ENCODE measurements around the gene LRRC51. TPM values are rescaled to one million over a fixed set of nuclear protein-coding genes. Genes with fewer than 3 reads are reported as not detected.

Gene LRRC51
- total and polyA plus RNA-seq, 8 donors = 6.7 to 29.7 (median 21.2) TPM

GRCh38 chr11:72069787-72070251 is 10.8 kb upstream of the LRRC51 start:
- Histone ChIP-seq H3K9me3 (no peaks in the 10 kb centered on the region), H3K36me3 (peaks cover 0 to 10% of the 10 kb centered on the region in 2 donors), H3K4me1 (peaks cover 32 to 76% of the 10 kb centered on the region in 2 donors), H3K27me3 (no peaks in the 10 kb centered on the region), H3K4me3 (peak overlapping the region in 1 of 2 donors; percentile 30), H3K27ac (peak overlapping the region; percentile 84 to 91)
- ATAC-seq = peak; percentile 98
- peak in 3 of 4 donors; percentile 54 to 92 (median 90) for DNase-seq
- intact Hi-C loops (cut with DNase I) = no loop called here
- TF ChIP-seq CTCF (IDR thresholded peaks at IDR 0.05) = no peak

GRCh38 chr11:72070491-72070890 is 10.2 kb upstream of the LRRC51 start:
- H3K4me3 ChIP-seq = no peak overlapping the region
- DNase-seq (no peak), ATAC-seq (no peak)
- peak overlapping the region; percentile 84 to 91 for H3K27ac ChIP-seq
- H3K27me3 ChIP-seq = no peaks in the 10 kb centered on the region
- peaks cover 32 to 83% of the 10 kb centered on the region in 2 donors for H3K4me1 ChIP-seq
- TF ChIP-seq CTCF (IDR thresholded peaks at IDR 0.05) = no peak
- intact Hi-C loops (cut with DNase I) = no loop called here
- peaks cover 0 to 10% of the 10 kb centered on the region in 2 donors for H3K36me3 ChIP-seq
- no peaks in the 10 kb centered on the region for H3K9me3 ChIP-seq

- DNase-seq (peak in 1 of 4 donors; percentile 29), ATAC-seq (peak; percentile 49)
- no peaks in the 10 kb centered on the region for H3K9me3 ChIP-seq
- H3K4me1 ChIP-seq = peaks cover 27 to 79% of the 10 kb centered on the region in 2 donors
- no peak for TF ChIP-seq CTCF (IDR thresholded peaks at IDR 0.05)
- H3K27me3 ChIP-seq = no peaks in the 10 kb centered on the region
- H3K4me3 ChIP-seq = no peak overlapping the region
- peak overlapping the region; percentile 66 to 73 for H3K27ac ChIP-seq
- peaks cover 0 to 10% of the 10 kb centered on the region in 2 donors for H3K36me3 ChIP-seq
- intact Hi-C loops (cut with DNase I) = no loop called here
These were observed 8.3 kb upstream of the LRRC51 start for GRCh38 chr11:72072348-72072747.

- DNase-seq (no peak), ATAC-seq (no peak)
- TF ChIP-seq CTCF (IDR thresholded peaks at IDR 0.05) = no peak
- Histone ChIP-seq H3K27me3 (no peaks in the 10 kb centered on the region), H3K27ac (peak overlapping the region in 1 of 2 donors; percentile 67), H3K9me3 (no peaks in the 10 kb centered on the region), H3K36me3 (no peaks in the 10 kb centered on the region), H3K4me3 (no peak overlapping the region), H3K4me1 (peaks cover 14 to 69% of the 10 kb centered on the region in 2 donors)
- intact Hi-C loops (cut with DNase I) = no loop called here
These were observed 5.5 kb upstream of the LRRC51 start for GRCh38 chr11:72075109-72075508.

GRCh38 chr11:72075756-72076155 is 4.9 kb upstream of the LRRC51 start:
- DNase-seq = no peak
- peaks cover 8 to 63% of the 10 kb centered on the region in 2 donors for H3K4me1 ChIP-seq
- no peak for TF ChIP-seq CTCF (IDR thresholded peaks at IDR 0.05)
- no peak for ATAC-seq
- peak overlapping the region in 1 of 2 donors; percentile 67 for H3K27ac ChIP-seq
- H3K4me3 ChIP-seq = no peak overlapping the region
- no peaks in the 10 kb centered on the region for H3K36me3 ChIP-seq
- intact Hi-C loops (cut with DNase I) = no loop called here
- no peaks in the 10 kb centered on the region for H3K9me3 ChIP-seq
- H3K27me3 ChIP-seq = no peaks in the 10 kb centered on the region
